ENCODE measurements around the gene PNRC1.

- TF ChIP-seq CTCF (conservative IDR thresholded peaks at IDR 0.05) (no peak), EZH2 (IDR thresholded peaks at IDR 0.05; ENCODE audit: low read depth) (no peak)
Measured at GRCh38 chr6:89071036-89071435, 9.5 kb upstream of the PNRC1 start.

All from PC-9 (cell line).